HL-60 (cell line): Measurements from ENCODE around the gene IL12RB2.

Experiments
- DNase-seq, 2 experiments: peaks; one replicate each; pipeline ENCODE4 v3.0.0-alpha.2; 2010 to 2020; ENCODE audit warnings: low read depth in 1 of 2, low spot score in 1 of 2
- H3K27ac ChIP-seq: fragments of 250-450 bp; sonication (Bioruptor Pico); replicated peaks from 2 replicates; pipeline ENCODE4 v1.5.1; 2020; ENCODE audit warnings: mild to moderate bottlenecking, moderate library complexity
- H3K27me3 ChIP-seq: fragments of 250-450 bp; sonication (Bioruptor Pico); 2 replicates; pipeline ENCODE4 v1.5.1; 2021; ENCODE audit warnings: mild to moderate bottlenecking, moderate library complexity; ENCODE audit not compliant: insufficient read depth, poor library complexity, severe bottlenecking
- H3K4me3 ChIP-seq: replicated peaks from 2 replicates; pipeline ENCODE4 v1.5.1; 2011; ENCODE audit warnings: mild to moderate bottlenecking, control low read depth, low read length; ENCODE audit not compliant: insufficient read depth
- GABPA ChIP-seq: IDR thresholded peaks from 2 replicates; pipeline ENCODE4 v1.6.1; 2012; ENCODE audit warnings: low read depth
- POLR2AphosphoS5 ChIP-seq: IDR thresholded peaks from 2 replicates; pipeline ENCODE4 v1.6.1; 2012; ENCODE audit warnings: low read depth
- SPI1 ChIP-seq: IDR thresholded peaks from 2 replicates; pipeline ENCODE4 v1.6.1; 2012; ENCODE audit warnings: low read depth, mild to moderate bottlenecking, borderline replicate concordance
- TF ChIP-seq, protein P1 (sequence below): IDR thresholded peaks from one replicate; pipeline ENCODE4 v1.5.1; 2011; ENCODE audit warnings: low read length, control low read depth, inconsistent platforms; ENCODE audit not compliant: insufficient read depth
- TF ChIP-seq, protein P2 (sequence below): IDR thresholded peaks from 2 replicates; pipeline ENCODE4 v1.6.1; 2012; ENCODE audit warnings: low read depth; ENCODE audit not compliant: insufficient replicate concordance

The IL12RB2 gene

DNA sequence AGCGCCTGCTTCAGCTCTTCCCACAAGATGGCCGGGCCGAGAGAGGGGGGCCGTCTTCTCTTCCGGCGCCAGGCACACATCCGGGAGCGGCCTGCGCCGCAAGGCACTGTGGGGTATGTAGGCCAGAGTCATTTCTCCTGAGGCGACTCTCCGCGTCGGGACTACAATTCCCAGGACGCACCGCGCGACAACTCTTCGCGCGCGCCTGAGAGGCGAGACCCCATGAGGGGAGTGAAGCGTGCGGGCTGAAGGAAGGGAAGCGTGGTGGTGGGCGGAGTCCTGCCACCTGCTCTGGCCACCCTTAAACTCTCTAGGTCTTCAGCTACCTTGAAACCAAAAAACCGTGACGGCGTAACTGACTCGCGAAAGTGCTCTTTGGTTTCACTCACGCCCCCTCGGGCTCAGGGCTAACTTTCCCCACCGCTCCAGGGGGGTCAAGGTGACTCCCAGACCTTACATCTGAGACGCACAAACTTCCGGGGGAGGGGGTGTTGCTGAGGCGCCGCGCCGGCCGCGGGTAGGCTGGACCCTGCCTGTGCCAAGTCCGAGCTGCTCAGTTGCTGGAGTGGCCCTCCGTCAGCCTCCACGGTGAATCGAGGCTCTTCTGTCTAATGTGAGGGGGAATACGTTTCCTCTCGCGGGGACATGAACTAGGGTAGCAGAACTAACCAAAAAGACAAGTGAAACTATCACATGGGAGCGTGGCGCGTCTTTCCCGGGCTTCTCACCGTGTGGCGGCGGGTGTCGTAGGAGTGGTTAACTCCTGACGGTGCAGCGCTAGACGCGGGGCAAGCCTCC is 122.9 kb downstream of the IL12RB2 start, which contains the start of gene SERBP1:
SERBP1 (minus strand) TSS at position 45 of the 798 bp plus-strand sequence. CDS start 102 bp downstream, outside the sequence.
- Histone ChIP-seq H3K4me3 (peak within 1 kb of the TSS; percentile 92), H3K27ac (peak within 1 kb of the TSS; percentile 96), H3K27me3 (no peaks in the 10 kb centered on the region)
- DNase-seq = peak; percentile 95 to 97
- TF ChIP-seq SPI1 (peak; percentile 12; the same call in 1 of the 2 replicates), GABPA (peak; percentile 87), POLR2AphosphoS5 (peak; percentile 90)
- TF ChIP-seq, protein P1, sequence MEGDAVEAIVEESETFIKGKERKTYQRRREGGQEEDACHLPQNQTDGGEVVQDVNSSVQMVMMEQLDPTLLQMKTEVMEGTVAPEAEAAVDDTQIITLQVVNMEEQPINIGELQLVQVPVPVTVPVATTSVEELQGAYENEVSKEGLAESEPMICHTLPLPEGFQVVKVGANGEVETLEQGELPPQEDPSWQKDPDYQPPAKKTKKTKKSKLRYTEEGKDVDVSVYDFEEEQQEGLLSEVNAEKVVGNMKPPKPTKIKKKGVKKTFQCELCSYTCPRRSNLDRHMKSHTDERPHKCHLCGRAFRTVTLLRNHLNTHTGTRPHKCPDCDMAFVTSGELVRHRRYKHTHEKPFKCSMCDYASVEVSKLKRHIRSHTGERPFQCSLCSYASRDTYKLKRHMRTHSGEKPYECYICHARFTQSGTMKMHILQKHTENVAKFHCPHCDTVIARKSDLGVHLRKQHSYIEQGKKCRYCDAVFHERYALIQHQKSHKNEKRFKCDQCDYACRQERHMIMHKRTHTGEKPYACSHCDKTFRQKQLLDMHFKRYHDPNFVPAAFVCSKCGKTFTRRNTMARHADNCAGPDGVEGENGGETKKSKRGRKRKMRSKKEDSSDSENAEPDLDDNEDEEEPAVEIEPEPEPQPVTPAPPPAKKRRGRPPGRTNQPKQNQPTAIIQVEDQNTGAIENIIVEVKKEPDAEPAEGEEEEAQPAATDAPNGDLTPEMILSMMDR = no peak
- TF ChIP-seq, protein P2, sequence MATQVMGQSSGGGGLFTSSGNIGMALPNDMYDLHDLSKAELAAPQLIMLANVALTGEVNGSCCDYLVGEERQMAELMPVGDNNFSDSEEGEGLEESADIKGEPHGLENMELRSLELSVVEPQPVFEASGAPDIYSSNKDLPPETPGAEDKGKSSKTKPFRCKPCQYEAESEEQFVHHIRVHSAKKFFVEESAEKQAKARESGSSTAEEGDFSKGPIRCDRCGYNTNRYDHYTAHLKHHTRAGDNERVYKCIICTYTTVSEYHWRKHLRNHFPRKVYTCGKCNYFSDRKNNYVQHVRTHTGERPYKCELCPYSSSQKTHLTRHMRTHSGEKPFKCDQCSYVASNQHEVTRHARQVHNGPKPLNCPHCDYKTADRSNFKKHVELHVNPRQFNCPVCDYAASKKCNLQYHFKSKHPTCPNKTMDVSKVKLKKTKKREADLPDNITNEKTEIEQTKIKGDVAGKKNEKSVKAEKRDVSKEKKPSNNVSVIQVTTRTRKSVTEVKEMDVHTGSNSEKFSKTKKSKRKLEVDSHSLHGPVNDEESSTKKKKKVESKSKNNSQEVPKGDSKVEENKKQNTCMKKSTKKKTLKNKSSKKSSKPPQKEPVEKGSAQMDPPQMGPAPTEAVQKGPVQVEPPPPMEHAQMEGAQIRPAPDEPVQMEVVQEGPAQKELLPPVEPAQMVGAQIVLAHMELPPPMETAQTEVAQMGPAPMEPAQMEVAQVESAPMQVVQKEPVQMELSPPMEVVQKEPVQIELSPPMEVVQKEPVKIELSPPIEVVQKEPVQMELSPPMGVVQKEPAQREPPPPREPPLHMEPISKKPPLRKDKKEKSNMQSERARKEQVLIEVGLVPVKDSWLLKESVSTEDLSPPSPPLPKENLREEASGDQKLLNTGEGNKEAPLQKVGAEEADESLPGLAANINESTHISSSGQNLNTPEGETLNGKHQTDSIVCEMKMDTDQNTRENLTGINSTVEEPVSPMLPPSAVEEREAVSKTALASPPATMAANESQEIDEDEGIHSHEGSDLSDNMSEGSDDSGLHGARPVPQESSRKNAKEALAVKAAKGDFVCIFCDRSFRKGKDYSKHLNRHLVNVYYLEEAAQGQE = peak; percentile 73

DNA sequence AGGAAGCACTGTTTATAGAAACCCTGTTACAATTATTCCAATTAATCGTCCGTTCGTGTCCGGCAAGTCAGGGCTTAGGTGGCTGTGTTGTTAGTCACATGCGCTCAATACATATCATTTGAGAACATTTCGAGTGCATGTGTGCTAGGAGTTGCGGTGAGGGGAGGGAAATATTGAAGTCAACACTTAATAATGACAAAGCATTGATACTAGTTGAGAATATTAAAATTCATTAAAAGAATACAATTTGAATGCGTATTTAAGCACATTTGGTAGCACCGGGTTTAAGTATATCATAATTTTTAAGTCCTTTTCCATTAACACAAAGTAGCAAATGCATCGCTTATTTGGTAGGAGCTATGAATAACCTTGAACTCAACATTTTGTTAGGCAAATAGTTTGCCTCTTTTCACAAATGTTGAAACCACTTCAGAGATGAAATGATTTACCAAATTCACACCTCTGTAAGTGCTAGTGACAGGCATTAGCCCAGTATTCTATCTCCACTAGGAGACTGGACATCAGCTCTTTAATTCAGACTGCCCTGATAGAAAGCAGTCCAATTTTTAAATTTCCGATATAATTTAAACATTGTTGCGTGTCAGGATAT is 123.6 kb downstream of the IL12RB2 start:
- Histone ChIP-seq H3K4me3 (peak overlapping the region; percentile 92), H3K27me3 (no peaks in the 10 kb centered on the region), H3K27ac (peak overlapping the region; percentile 96)
- no peak for DNase-seq
- no peak for TF ChIP-seq POLR2AphosphoS5
- TF ChIP-seq, protein P1 = no peak
- TF ChIP-seq, protein P2 = no peak
- TF ChIP-seq GABPA = no peak
- no peak for TF ChIP-seq SPI1

DNA sequence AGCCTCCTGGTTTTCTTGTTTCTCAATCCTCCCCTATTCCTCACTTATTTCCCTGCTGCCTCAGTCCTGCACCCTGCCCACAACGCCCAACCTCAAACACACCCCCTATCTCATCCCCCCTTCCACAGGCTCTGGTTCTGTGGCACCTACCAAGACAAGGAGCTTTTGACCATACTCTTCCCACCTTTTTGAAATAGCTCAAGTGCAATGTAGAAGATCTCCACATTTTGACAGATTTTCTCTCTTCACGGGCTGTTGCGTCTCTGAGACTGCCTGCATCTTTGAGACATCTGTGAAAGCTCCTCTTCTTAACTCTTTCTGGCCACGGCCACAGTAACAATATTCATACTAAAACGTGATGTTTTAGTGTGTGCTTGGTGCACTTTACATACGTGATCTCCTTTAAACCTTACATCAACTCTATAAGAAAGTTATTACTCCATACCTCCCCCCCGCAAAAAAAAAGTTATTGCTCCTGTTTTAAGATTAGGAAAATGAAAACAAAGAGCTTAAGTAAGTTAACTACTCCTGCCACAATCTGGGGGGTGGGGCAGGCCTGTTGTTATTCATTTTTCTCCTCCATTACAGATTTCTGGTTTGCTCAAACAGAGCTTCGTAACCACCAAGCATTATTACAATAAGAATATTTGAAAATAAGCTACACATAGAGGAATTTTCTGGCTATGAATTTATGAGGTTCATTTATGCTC is 124.4 kb downstream of the IL12RB2 start:
- no peak for DNase-seq
- Histone ChIP-seq H3K4me3 (no peak overlapping the region), H3K27ac (peak overlapping the region; percentile 96; the same call in 1 of the 2 replicates), H3K27me3 (no peaks in the 10 kb centered on the region)
- TF ChIP-seq SPI1 (no peak), GABPA (no peak), POLR2AphosphoS5 (no peak)
- TF ChIP-seq, protein P1 = no peak
- TF ChIP-seq, protein P2 = no peak
